Endothelial cell of umbilical vein (primary cell): ENCODE measurements around the gene COL13A1. TPM values are rescaled to one million over a fixed set of nuclear protein-coding genes. Genes with fewer than 3 reads are reported as not detected.

Experiments used
- BruUV-seq: library from RNA; stranded (reverse); fragments of 400-500 nt; replicated peaks from 2 replicates; lab custom pipeline; 2021; lab: Mats Ljungman, UMichigan
- CTCF ChIA-PET: fragments of 300-600, 350-600 bp; sonication (Branson Sonifier 250); formaldehyde crosslinking; loops from one replicate; lab custom pipeline; 2021; ENCODE audit warnings: antibody characterized with exemption, inconsistent platforms; lab: Charles Lee
- POLR2A ChIA-PET: fragments of 300-600, 350-600 bp; sonication (Branson Sonifier 250); formaldehyde crosslinking; loops from one replicate; lab custom pipeline; 2021; ENCODE audit warnings: antibody characterized with exemption, inconsistent platforms; lab: Charles Lee
- DNase-seq: peaks from one replicate; pipeline ENCODE4 v3.0.0-alpha.2; 2011; ENCODE audit warnings: low read depth, low spot score
- FAIRE-seq: peaks from 2 replicates; lab custom pipeline; 2011; peaks lifted over from hg19 to GRCh38; lab: Jason Lieb, UNC
- H2AFZ ChIP-seq: 2 replicates; pipeline ENCODE4 v1.6.0; 2012; ENCODE audit warnings: low read depth, low read length, control low read depth, inconsistent platforms
- H3K27ac ChIP-seq: 2 replicates; pipeline ENCODE4 v1.5.1; 2011; ENCODE audit warnings: low read depth, mild to moderate bottlenecking, control low read depth, low read length, moderate library complexity; ENCODE audit not compliant: insufficient read depth
- H3K27me3 ChIP-seq, 2 experiments: 2 replicates each; pipeline versions ENCODE4 v1.6.0 to v1.6.1; 2011; ENCODE audit warnings: low read length in 2 of 2, mixed read lengths in 1 of 2; ENCODE audit not compliant: control insufficient read depth in 2 of 2, insufficient read depth in 2 of 2
- H3K36me3 ChIP-seq, 2 experiments: 2 replicates in 1 of 2; 3 replicates in 1 of 2; pipeline ENCODE4 v1.5.1; 2011; ENCODE audit warnings: low read length in 2 of 2, mild to moderate bottlenecking in 1 of 2, moderate library complexity in 1 of 2; ENCODE audit not compliant: control insufficient read depth in 2 of 2, insufficient read depth in 2 of 2; ENCODE audit errors: extremely low read depth in 1 of 2
- H3K4me1 ChIP-seq: 3 replicates; pipeline ENCODE4 v1.5.1; 2011; ENCODE audit warnings: mild to moderate bottlenecking, low read length; ENCODE audit not compliant: control insufficient read depth, insufficient read depth; ENCODE audit errors: extremely low read depth
- H3K4me2 ChIP-seq: 2 replicates; pipeline ENCODE4 v1.6.1; 2011; ENCODE audit warnings: low read length, control low read depth, mixed read lengths; ENCODE audit not compliant: insufficient read depth
- H3K4me3 ChIP-seq, 3 experiments: fragments of 200-600 bp in 1 of 3; sonication (generic), shearing (Covaris generic) in 1 of 3; replicated peaks in 1 of 3; 2 replicates each; pipeline ENCODE4 v1.5.1; 2011 to 2016; ENCODE audit warnings: control low read depth in 3 of 3, low read length in 3 of 3, mild to moderate bottlenecking in 2 of 3, inconsistent platforms in 1 of 3, low read depth in 1 of 3, moderate library complexity in 1 of 3; ENCODE audit not compliant: insufficient read depth in 1 of 3
- H3K79me2 ChIP-seq: 2 replicates; pipeline ENCODE4 v1.6.0; 2012; ENCODE audit warnings: low read length, inconsistent platforms; ENCODE audit not compliant: control insufficient read depth, insufficient read depth
- H3K9ac ChIP-seq: replicated peaks from 2 replicates; pipeline ENCODE3; 2011; ENCODE audit warnings: low read length, control low read depth; ENCODE audit not compliant: insufficient read depth; ENCODE audit errors: extremely low read depth
- H3K9me1 ChIP-seq: replicated peaks from 3 replicates; pipeline ENCODE4 v1.6.0; 2011; ENCODE audit warnings: mild to moderate bottlenecking, low read length; ENCODE audit not compliant: control insufficient read depth, insufficient read depth; ENCODE audit errors: extremely low read depth
- H3K9me3 ChIP-seq: replicated peaks from 2 replicates; pipeline ENCODE4 v1.5.1; 2012; ENCODE audit warnings: low read length, inconsistent platforms; ENCODE audit not compliant: control insufficient read depth, insufficient read depth
- H4K20me1 ChIP-seq: replicated peaks from 2 replicates; pipeline ENCODE3; 2011; ENCODE audit warnings: mild to moderate bottlenecking, low read length; ENCODE audit not compliant: control insufficient read depth, insufficient read depth; ENCODE audit errors: extremely low read depth
- CTCF ChIP-seq, 2 donors: IDR thresholded peaks; 1 replicate in 1 of 2; 2 replicates in 1 of 2; pipeline ENCODE4 v1.5.1; 2011; ENCODE audit warnings: low read length in 2 of 2, mild to moderate bottlenecking in 2 of 2, moderate library complexity in 2 of 2, control low read depth in 1 of 2, inconsistent platforms in 1 of 2, low read depth in 1 of 2; ENCODE audit not compliant: insufficient read depth in 1 of 2; ENCODE audit errors: extremely low read depth in 1 of 2
- EZH2 ChIP-seq: IDR thresholded peaks from 2 replicates; pipeline ENCODE4 v1.6.1; 2012; ENCODE audit warnings: borderline replicate concordance, low read depth, mild to moderate bottlenecking, moderate library complexity, low read length, inconsistent platforms; ENCODE audit not compliant: severe bottlenecking
- FOS ChIP-seq: IDR thresholded peaks from 2 replicates; pipeline ENCODE4 v1.6.1; 2011; ENCODE audit warnings: mild to moderate bottlenecking, low read length, moderate library complexity, borderline replicate concordance; ENCODE audit not compliant: insufficient read depth
- GATA2 ChIP-seq: IDR thresholded peaks from 2 replicates; pipeline ENCODE4 v1.7.0; 2011; ENCODE audit warnings: low read depth, mild to moderate bottlenecking, moderate library complexity, mixed read lengths, low read length; ENCODE audit not compliant: insufficient read length, insufficient read depth
- JUN ChIP-seq: IDR thresholded peaks from 2 replicates; pipeline ENCODE4 v1.6.1; 2011; ENCODE audit warnings: borderline replicate concordance, low read depth; ENCODE audit not compliant: insufficient read length, insufficient read depth
- MAX ChIP-seq: IDR thresholded peaks from 2 replicates; pipeline ENCODE4 v1.6.1; 2011; ENCODE audit not compliant: insufficient read depth, insufficient read length
- MYC ChIP-seq: IDR thresholded peaks from one replicate; pipeline ENCODE4 v1.6.1; 2011; ENCODE audit warnings: mild to moderate bottlenecking, low read depth, low read length
- POLR2A ChIP-seq: IDR thresholded peaks from 2 replicates; pipeline ENCODE4 v1.6.1; 2012; ENCODE audit warnings: low read depth, mild to moderate bottlenecking, control low read depth, low read length
- POLR2AphosphoS5 ChIP-seq: IDR thresholded peaks from 2 replicates; pipeline ENCODE4 v1.6.1; 2012; ENCODE audit warnings: low read depth, mild to moderate bottlenecking, control low read depth, low read length, moderate library complexity; ENCODE audit not compliant: insufficient read depth
- dilution Hi-C: fragments of 300-500 bp; cut with MboI; formaldehyde crosslinking; loops from one replicate; pipeline ENCODE4 v1.15.0; 2019; ENCODE audit warnings: low sequenced_read_pairs; ENCODE audit not compliant: extremely low pct_ligation_motif_present
- intact Hi-C: fragments of 100-400 bp; cut with micrococcal nuclease; formaldehyde crosslinking; loops from one replicate; pipeline ENCODE4 v1.10.0; 2022
- polyA plus RNA-seq, 4 experiments: library from polyadenylated mRNA; depleted of rRNA in 3 of 4; stranded (reverse) in 3 of 4; unstranded in 1 of 4; fragments of >200 nt; gene quantifications; 2 replicates each; pipeline versions ENCODE4 v1.2.1 to v1.2.3, GENCODE V29; 2011 to 2012; ENCODE audit warnings: missing spikeins in 1 of 4
- total RNA-seq: library from RNA; stranded (reverse); gene quantifications from 2 replicates; pipeline ENCODE4 v1.2.3, GENCODE V29; 2021

COL13A1 gene
- total and polyA plus RNA-seq, 2 donors (not counting 3 experiments of a cell fraction or from before 2014, with no cell fraction given) = 21.4 to 47.5 TPM

- no TSS peak for BruUV-seq
- Histone ChIP-seq H4K20me1 (no peaks in the 10 kb centered on the region), H3K27me3 (no peaks in the 10 kb centered on the region), H3K4me2 (no peak overlapping the region), H3K4me1 (peaks cover 62% of the 10 kb centered on the region), H3K4me3 (no peak overlapping the region), H3K27ac (no peak overlapping the region), H3K9ac (no peak overlapping the region), H3K9me1 (no peaks in the 10 kb centered on the region), H3K36me3 (no peaks in the 10 kb centered on the region), H2AFZ (no peak overlapping the region), H3K79me2 (peaks cover 57% of the 10 kb centered on the region), H3K9me3 (no peaks in the 10 kb centered on the region)
- ChIA-PET CTCF (interaction anchor here (1.8 kb wide), 1 partner anchor 42 kb away, joined by 6 read pairs; the partner anchor contains the start of gene COL13A1), POLR2A (no interaction called here)
- TF ChIP-seq FOS = no peak
- TF ChIP-seq MAX = no peak
- no peak for TF ChIP-seq JUN
- no peak for TF ChIP-seq CTCF (IDR thresholded peaks at IDR 0.05; ENCODE audit: extremely low read depth in 1 of 2, insufficient read depth in 1 of 2, low read depth in 1 of 2, low read length in 2 of 2)
- TF ChIP-seq MYC = no peak
- TF ChIP-seq EZH2 = no peak
- no peak for TF ChIP-seq GATA2
- no peak for TF ChIP-seq POLR2A
- no peak for TF ChIP-seq POLR2AphosphoS5
- dilution Hi-C loops = no loop called here
- FAIRE-seq (no peak), DNase-seq (no peak)
- intact Hi-C loops = no loop called here
Measured at GRCh38 chr10:69842882-69843281, 41.2 kb downstream of the COL13A1 start.
